Iris pigment epithelial cell (primary cell): ENCODE measurements around the gene TEAD1.
"Not testable (repeated sequence)": the region's sequence is repeated elsewhere in the genome, so short reads cannot be mapped to it uniquely, and the experiment has no call there.

Source experiments
- DNase-seq: peaks from one replicate; pipeline ENCODE4 v3.0.0-alpha.2; 2011; ENCODE audit warnings: low read depth

The TEAD1 gene

GRCh38 chr11:12863605-12864121 is 189.4 kb downstream of the TEAD1 start:
- DNase-seq, result no peak

GRCh38 chr11:12864316-12865156 is 190.3 kb downstream of the TEAD1 start:
- DNase-seq, result peak; percentile 91

GRCh38 chr11:12865863-12866595 is 191.8 kb downstream of the TEAD1 start:
- no peak for DNase-seq

GRCh38 chr11:12867531-12867930 is 193.3 kb downstream of the TEAD1 start:
- no peak for DNase-seq

GRCh38 chr11:12868315-12869073 is 194.3 kb downstream of the TEAD1 start:
- DNase-seq, result peak; percentile 44

GRCh38 chr11:12871241-12871640 is 197.0 kb downstream of the TEAD1 start:
- DNase-seq, result no peak

- DNase-seq, result peak; percentile 51
Observed at GRCh38 chr11:12871788-12872321, 197.6 kb downstream of the TEAD1 start.

GRCh38 chr11:12876340-12876739 is 202.1 kb downstream of the TEAD1 start:
- peak; percentile 27 for DNase-seq

GRCh38 chr11:12876988-12877387 is 202.8 kb downstream of the TEAD1 start:
- DNase-seq, result no peak

- DNase-seq, result not testable (repeated sequence)
Observed at GRCh38 chr11:12877508-12877907, 203.3 kb downstream of the TEAD1 start.

- no peak for DNase-seq
Observed at GRCh38 chr11:12880327-12880726, 206.1 kb downstream of the TEAD1 start.

GRCh38 chr11:12882670-12883069 is 208.4 kb downstream of the TEAD1 start:
- no peak for DNase-seq

- peak; percentile 65 for DNase-seq
Observed at GRCh38 chr11:12884751-12885318, 210.6 kb downstream of the TEAD1 start.

- DNase-seq, result no peak
Observed at GRCh38 chr11:12885717-12886239, 211.6 kb downstream of the TEAD1 start.

GRCh38 chr11:12886508-12886907 is 212.3 kb downstream of the TEAD1 start:
- DNase-seq, result no peak

- DNase-seq, result peak; percentile 93
Observed at GRCh38 chr11:12888525-12889158, 214.4 kb downstream of the TEAD1 start.

GRCh38 chr11:12889243-12889642 is 215.0 kb downstream of the TEAD1 start:
- peak; percentile 89 for DNase-seq

- DNase-seq, result peak; percentile 70
Observed at GRCh38 chr11:12890476-12890875, 216.3 kb downstream of the TEAD1 start.

GRCh38 chr11:12893787-12894672 is 219.8 kb downstream of the TEAD1 start:
- DNase-seq, result peak; percentile 59

- no peak for DNase-seq
Observed at GRCh38 chr11:12897390-12897789, 223.2 kb downstream of the TEAD1 start.
